Ishikawa (cell line): ENCODE data around the gene LBHD1.

Experiments used
- EGR1 ChIP-seq: IDR thresholded peaks from 2 replicates; pipeline ENCODE4 v1.6.1; 2012
- EP300 ChIP-seq: IDR thresholded peaks from 2 replicates; pipeline ENCODE4 v1.6.1; 2012; ENCODE audit warnings: borderline replicate concordance
- YY1 ChIP-seq: IDR thresholded peaks from 2 replicates; pipeline ENCODE4 v1.6.1; 2012; ENCODE audit warnings: low read depth
- ZBTB7A ChIP-seq: IDR thresholded peaks from 2 replicates; pipeline ENCODE4 v1.6.1; 2012; ENCODE audit warnings: low read depth
- TF ChIP-seq, protein P1 (sequence below): IDR thresholded peaks from 2 replicates; pipeline ENCODE4 v1.6.1; 2012
- TF ChIP-seq, protein P2 (sequence below): IDR thresholded peaks from 2 replicates; pipeline ENCODE4 v1.6.1; 2012; ENCODE audit warnings: low read depth, mild to moderate bottlenecking

DNA sequence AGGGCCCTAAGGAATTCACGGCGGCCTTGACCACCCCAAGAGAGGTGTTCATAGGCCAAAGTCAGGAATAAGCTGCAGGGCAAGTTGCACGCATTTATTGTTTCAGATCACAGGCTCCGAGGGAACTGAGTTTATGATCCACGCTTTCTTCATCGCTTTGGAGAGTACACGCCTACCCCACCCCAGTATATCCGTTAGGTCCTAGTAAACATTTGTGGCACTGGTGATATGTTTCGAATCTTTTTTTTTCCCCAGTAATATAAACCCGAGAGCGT is 26.5 kb downstream of the LBHD1 start:
- TF ChIP-seq EP300, result no peak
- no peak for TF ChIP-seq YY1
- TF ChIP-seq EGR1, result no peak
- TF ChIP-seq, protein P1, sequence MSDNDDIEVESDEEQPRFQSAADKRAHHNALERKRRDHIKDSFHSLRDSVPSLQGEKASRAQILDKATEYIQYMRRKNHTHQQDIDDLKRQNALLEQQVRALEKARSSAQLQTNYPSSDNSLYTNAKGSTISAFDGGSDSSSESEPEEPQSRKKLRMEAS, result no peak
- no peak for TF ChIP-seq ZBTB7A
- TF ChIP-seq, protein P2, sequence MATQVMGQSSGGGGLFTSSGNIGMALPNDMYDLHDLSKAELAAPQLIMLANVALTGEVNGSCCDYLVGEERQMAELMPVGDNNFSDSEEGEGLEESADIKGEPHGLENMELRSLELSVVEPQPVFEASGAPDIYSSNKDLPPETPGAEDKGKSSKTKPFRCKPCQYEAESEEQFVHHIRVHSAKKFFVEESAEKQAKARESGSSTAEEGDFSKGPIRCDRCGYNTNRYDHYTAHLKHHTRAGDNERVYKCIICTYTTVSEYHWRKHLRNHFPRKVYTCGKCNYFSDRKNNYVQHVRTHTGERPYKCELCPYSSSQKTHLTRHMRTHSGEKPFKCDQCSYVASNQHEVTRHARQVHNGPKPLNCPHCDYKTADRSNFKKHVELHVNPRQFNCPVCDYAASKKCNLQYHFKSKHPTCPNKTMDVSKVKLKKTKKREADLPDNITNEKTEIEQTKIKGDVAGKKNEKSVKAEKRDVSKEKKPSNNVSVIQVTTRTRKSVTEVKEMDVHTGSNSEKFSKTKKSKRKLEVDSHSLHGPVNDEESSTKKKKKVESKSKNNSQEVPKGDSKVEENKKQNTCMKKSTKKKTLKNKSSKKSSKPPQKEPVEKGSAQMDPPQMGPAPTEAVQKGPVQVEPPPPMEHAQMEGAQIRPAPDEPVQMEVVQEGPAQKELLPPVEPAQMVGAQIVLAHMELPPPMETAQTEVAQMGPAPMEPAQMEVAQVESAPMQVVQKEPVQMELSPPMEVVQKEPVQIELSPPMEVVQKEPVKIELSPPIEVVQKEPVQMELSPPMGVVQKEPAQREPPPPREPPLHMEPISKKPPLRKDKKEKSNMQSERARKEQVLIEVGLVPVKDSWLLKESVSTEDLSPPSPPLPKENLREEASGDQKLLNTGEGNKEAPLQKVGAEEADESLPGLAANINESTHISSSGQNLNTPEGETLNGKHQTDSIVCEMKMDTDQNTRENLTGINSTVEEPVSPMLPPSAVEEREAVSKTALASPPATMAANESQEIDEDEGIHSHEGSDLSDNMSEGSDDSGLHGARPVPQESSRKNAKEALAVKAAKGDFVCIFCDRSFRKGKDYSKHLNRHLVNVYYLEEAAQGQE, result no peak
